Anterior cingulate cortex (tissue), 58 donors: ENCODE results near the gene ZCCHC18.

ENCODE experiments used
- DNase-seq, 58 donors: peaks; one replicate each; lab custom pipeline; 2025; lab: John Stamatoyannopoulos, UW

Gene ZCCHC18

GRCh38 chrX:104126856-104127255 is 14.5 kb downstream of the ZCCHC18 start:
- no peak for DNase-seq

GRCh38 chrX:104130808-104131207 is 18.5 kb downstream of the ZCCHC18 start:
- no peak for DNase-seq

- no peak for DNase-seq
Measured at GRCh38 chrX:104134583-104135261, 22.4 kb downstream of the ZCCHC18 start.

- DNase-seq: no peak
Measured at GRCh38 chrX:104135677-104136076, 23.4 kb downstream of the ZCCHC18 start.

GRCh38 chrX:104136241-104137019 is 24.1 kb downstream of the ZCCHC18 start:
- DNase-seq: peak in 54 of 58 donors; percentile 0 to 82 (median 32)

GRCh38 chrX:104137496-104137895 is 25.2 kb downstream of the ZCCHC18 start:
- DNase-seq: peak in 5 of 58 donors; percentile 0 to 16 (median 7)

GRCh38 chrX:104141087-104141760 is 28.9 kb downstream of the ZCCHC18 start:
- DNase-seq: no peak

- DNase-seq: no peak
Measured at GRCh38 chrX:104151037-104151436, 38.7 kb downstream of the ZCCHC18 start.

- peak; percentile 21 to 92 (median 74) for DNase-seq
Measured at GRCh38 chrX:104156630-104157529, 44.6 kb downstream of the ZCCHC18 start, which contains the start of gene SLC25A53. Gene SLC25A53, minus strand, starts transcription at chrX:104157009. Its CDS starts 51,752 bp downstream, at chrX:104105257.
